GM19351 (cell line): ENCODE data around the gene HOXC10.

Experiments used
- ATAC-seq: cut with Tn5 transposase; IDR thresholded peaks from one replicate; pipeline ENCODE4 v1.9.1; 2021; ENCODE audit warnings: mild to moderate bottlenecking, moderate library complexity; ENCODE audit not compliant: unreplicated experiment

HOXC10 gene

DNA sequence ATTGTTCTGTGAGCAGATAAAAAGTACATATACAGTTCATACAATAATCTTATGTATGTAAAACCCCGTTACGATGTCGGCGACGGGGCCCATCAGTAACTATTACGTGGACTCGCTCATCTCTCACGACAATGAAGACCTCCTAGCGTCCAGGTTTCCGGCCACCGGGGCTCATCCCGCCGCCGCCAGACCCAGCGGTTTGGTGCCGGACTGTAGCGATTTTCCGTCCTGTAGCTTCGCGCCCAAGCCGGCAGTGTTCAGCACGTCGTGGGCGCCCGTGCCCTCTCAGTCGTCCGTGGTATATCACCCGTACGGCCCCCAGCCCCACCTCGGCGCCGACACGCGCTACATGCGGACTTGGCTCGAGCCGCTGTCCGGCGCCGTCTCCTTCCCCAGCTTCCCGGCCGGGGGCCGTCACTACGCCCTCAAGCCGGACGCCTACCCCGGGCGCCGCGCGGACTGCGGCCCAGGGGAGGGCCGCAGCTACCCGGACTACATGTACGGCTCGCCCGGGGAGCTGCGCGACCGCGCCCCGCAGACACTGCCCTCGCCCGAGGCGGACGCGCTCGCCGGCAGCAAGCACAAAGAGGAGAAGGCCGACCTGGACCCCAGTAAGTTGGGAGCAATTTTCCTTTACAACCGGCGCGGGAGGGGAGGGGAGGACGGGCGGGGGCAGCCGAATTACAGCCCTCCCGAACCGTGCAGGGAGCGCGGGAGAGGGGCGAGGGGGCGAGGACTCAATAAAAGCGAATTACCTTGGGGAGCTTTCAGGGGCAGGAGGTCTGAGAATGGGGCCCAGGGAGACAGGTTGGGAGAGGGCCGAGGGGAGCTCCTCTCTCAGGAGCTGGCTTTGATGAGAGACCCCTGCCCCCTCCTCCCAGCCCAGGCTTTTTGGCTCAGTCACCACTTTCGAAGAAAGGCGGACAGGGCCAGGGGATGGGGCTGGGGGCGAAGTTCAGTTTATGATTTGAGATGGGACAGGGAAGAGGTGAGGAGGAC, 15.5 kb downstream of the HOXC10 start, which contains the start of gene HOXC9:
HOXC9 (plus strand) TSS at position 46 of the 999 bp plus-strand sequence; CDS start at position 74, 28 bp downstream.
- no peak for ATAC-seq

DNA sequence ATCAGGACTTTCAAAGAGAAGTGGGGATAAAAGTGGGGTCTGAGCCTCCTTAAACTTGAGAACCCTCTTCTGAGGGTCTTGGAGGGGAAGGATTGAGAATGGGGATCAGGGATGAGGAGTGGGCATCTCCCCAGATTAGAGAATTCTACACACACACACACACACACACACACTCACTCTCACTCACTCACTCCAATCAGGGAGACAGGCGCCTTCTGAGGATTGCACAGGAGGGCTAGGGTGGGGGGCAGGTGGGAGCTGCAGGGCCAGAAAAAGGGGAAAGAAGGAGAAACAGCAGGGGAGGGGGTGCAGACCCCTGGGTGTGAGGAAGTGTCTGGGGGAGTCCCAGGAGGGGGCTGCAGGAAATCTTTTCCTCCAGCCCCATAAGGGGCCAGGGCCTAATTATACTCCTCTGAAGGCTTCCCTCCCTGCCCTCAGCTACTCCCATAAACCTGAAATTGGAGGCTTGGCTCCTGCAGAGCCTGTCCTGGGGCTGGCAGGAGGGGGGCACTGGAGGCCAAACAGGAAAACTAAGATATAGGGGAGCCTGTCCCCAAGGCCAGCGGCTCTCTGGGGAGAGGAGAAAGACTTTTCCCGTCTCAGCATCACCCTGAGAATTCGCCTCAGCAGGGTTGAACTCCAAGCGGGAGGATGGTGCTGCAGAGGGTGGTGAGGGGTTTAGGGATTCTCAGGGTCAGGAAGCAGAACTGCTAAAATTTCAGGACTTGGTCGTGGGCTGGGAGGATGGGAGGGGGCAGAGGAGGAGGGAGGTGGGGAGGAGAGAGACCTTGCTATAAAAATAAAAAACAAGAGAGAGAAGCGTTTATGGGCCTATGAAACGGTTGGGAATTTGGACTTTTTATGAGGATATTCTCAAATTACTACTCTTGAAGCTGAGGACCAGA, 16.6 kb downstream of the HOXC10 start:
- ATAC-seq = no peak

DNA sequence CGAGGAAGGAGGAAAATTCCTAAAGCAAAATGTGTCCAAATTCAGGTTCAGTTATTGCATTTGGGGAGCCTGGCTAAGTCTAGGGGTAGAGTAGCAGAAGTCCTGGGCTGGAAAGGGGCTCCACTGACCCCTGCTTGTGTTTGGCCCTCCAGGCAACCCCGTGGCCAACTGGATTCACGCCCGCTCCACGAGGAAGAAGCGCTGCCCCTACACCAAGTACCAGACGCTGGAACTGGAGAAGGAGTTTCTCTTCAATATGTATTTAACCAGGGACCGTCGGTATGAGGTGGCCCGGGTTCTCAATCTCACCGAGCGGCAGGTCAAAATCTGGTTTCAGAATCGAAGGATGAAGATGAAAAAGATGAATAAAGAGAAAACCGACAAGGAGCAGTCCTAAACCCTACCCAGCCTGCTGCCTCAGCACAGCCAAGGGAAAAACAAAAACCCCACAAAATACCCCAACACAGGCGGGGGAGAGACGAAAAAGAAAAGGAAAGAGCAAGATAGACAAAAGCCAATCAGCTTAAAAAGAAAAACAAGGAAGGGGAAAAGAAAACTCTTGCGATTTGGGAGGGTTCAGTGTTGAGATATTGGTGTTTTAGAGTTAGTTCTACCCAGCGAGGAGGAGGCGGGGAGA, 17.4 kb downstream of the HOXC10 start:
- no peak for ATAC-seq

DNA sequence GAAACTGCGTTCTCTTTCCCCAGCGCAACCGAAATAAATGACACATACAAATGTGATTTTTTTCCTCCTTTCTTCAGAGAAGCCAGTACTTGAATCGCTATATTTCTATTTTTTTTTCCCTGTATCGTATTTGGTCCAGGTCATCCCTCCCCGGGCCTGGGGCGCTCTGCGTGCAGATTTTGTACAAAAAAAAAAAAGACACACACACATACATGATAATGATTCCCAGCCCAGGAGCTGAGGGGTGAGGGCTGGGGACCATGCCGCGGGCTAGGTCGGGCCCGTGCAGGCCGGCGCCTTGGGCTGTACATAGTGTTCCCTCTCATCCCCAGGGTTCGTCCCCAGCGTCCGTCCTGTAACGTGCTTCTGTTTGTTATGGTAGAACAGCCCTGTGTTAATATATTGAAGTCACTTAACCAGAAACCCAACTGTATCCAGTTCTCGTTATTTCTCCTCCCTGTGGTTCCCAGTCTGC, 18.0 kb downstream of the HOXC10 start:
- no peak for ATAC-seq

DNA sequence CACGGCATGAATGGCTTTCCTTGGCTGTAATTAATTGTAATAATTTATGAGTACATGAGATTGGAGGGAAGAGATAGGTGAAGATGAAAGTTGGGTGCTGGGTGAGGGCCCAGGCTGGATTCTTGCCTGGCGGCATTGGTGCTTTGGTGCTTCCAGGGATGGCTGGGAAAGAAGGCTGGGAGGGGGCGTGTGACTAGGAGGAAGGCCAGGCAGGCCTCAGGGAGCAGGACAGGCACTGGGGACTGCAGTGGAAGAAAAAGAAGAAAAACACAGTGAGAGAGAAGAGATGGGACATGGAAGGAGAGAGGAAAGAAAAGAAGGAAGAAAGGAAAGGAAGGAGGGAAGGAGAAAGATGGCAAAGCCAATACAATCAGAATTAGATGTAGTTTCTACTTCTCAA, 18.7 kb downstream of the HOXC10 start:
- ATAC-seq = no peak

DNA sequence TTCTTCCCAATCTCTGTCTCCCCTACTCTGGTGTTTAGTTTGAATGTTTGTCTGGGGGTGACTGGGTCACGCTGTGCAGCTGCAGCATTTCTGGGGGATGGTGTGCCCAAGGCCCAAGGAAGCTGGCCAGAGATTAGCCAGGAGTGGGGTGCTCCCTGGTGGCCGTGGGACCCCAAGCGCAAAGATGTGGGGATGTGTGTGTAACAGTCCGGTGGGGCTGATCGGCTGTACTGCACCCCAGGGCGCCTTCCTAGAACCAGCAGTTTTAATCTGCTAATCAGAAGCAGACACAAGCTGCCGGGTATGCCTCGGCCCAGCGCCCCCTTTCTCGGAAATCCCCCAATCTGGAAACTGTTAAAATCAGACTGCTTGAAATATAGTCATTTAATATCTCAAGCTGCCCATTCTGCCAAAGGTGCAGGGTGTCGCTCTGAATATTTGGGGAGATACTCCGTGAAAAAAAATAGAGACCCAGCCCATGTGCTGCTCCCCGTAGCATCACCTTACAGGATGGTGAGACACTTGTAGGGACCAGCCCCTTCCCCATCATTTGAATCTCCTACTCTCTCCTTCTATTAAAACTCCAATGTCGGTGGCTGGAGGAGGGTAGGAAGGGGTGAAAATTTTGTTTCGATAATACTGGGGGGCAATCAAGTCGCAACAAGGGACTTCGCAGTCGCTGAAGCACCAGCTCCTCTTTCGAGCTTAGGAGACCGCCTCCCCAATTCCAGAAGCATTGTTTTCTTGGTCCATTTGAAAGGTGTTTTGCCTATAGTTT, 19.3 kb downstream of the HOXC10 start:
- no peak for ATAC-seq

DNA sequence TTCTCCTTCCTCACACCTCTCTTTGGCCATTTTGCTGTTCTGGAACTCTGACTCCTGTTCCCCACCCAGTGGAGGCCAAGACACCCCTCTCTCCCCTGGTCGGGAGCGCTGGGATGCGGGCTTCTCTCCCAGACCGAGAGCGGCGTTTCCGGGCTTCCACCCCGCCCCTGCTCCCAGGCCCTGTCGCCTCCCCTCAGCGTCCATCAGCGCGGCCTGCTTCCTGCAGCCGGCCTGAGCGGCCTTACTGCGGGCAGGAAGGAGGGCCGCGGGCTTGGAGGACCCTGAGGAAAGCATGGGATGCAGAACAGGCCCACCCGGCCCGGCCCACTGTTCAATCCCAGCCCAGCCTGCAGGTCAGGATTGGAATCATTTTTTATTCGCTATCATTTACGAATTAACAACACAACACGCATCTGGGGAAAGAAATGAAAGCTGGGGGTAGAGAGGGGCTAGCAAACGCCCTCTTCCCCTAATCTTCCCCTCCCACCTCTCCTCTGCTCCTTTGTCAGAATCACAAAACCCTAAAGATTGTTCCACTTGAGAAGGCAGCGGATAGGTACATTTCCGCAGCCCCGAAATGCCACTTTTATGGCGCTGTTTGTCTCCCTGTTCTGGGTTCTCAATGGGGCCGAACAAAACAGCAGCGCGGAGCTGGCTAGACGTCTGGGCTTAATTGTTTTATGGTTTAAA, 20.0 kb downstream of the HOXC10 start:
- no peak for ATAC-seq

DNA sequence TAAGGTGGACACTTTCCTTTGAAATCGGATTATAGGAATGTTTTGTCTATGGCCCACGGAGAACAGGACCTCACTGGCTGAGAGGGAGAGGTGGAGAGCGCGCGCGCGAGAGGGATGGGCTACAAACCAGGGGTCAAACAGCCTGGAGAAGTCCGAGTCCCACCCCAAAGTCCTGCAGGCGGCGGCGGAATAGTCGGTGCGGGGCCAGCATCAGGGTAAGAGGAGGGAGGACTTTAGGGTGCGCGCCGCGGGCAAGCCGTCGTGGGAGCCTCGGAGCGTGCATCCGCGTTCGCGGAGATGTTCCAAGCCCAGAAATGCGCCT, 20.5 kb downstream of the HOXC10 start:
- no peak for ATAC-seq

DNA sequence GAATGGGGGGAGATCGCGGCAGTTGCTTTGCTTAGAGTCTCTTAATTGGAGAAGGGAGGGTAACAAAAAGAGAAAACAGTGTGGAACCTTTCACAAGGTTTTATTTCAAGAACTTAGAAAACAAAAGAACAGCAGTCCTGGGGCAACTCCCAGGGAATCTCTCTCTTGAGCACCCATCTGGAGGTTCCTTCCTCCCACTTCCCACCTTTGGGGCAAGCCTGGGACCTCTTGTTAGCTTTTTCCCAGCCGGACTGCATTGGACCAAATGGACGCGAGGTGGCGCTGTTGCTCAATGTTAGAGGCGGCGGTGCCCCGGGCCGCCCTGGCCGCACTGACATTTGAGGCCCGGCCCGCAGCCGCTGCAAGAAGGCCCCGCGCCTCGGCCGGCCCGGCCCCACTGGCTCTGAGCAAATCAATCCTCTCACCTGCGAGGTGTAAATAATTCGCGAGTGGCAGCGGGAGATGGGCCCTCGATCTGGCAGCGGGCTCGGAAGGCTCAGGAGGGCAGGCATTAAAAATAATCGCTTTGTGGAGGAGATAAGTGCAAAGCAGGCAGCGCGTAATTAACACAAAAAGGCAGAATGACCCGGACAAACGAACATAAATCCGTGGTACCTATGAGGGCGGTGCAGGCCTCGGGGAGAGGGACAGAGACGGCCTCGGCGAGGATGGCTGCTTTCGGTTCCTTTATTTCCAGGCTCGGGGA, 21.1 kb downstream of the HOXC10 start:
- peak; percentile 73 for ATAC-seq

DNA sequence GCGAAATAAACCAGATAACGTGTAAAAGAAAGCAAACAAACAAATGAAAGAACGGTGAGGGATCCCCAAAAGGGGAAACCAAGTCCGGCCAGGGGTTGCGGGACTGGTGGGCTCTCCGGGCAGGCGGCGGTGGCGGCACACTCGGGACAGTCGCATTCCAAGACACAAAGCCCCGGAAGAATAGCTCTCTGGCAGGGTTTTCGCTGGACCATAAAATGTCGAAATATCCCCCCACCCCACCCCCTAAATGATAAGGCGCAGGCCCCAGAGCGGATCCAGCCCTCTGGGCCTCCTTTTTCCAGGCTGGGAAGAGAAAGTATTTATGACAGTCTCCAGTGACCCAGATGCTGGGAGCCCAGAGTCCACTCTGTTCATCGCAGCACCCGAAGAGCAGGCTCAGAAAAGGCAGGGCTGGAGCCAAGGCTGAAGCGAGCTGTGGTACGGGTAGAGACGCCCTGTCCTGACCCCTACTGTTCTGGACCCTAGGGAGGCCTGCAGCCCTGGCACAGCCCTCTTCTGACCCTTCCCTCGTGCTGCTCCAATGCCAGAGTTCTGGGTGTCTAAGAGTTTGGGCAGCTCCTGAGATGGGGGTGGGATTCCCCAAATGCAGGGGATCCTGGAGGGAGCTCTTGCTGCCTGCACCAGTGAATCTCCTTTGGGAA, 21.7 kb downstream of the HOXC10 start:
- no peak for ATAC-seq

DNA sequence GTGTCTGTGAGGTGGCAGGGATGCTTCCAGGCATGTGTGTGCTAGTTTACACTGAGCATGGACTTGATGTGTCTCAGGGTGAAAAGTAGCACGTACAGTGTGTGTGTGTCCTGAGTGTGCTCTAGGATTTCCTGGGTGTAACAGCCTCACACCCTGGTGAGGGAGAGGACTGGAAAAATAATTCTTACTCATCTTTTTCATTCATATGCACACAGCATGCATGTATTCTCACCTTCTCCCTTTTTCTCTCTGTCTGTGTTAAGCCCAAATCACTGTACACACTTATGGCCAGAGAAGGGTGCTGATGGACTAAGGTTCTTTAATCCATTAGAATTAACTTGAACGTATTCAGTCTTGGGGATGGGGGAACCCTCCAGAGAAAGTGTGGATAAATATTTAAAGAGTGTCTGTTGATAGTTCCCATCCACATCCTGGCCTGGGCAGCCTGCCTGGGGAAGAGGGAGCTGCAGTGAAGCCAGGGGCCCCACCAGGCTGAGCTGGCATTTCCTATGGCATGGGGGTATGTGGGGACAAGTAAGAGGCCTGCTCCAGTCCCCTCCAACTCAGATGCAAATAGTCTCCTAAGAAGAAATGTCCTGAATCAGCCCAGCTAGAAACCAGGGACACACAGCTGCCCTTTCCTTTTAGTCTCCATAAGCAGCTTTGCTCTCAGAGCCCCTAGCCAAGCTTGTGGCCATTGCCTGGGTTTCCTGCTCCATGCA, 22.8 kb downstream of the HOXC10 start:
- ATAC-seq = no peak

DNA sequence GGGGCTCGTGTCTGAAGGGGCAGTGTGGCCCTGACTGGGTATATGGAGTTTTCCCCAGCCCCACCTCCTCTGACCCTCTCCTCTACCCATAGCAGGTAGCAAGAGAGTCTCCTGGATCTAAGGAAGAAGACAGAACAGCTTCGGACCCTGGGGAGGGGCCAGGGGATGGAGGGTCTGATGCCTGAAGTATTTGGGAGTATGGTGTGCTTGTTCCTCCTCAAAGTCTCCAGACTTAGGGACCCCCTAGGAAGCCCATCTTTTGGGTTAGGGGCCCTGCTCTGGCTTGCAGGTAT, 23.3 kb downstream of the HOXC10 start:
- no peak for ATAC-seq

DNA sequence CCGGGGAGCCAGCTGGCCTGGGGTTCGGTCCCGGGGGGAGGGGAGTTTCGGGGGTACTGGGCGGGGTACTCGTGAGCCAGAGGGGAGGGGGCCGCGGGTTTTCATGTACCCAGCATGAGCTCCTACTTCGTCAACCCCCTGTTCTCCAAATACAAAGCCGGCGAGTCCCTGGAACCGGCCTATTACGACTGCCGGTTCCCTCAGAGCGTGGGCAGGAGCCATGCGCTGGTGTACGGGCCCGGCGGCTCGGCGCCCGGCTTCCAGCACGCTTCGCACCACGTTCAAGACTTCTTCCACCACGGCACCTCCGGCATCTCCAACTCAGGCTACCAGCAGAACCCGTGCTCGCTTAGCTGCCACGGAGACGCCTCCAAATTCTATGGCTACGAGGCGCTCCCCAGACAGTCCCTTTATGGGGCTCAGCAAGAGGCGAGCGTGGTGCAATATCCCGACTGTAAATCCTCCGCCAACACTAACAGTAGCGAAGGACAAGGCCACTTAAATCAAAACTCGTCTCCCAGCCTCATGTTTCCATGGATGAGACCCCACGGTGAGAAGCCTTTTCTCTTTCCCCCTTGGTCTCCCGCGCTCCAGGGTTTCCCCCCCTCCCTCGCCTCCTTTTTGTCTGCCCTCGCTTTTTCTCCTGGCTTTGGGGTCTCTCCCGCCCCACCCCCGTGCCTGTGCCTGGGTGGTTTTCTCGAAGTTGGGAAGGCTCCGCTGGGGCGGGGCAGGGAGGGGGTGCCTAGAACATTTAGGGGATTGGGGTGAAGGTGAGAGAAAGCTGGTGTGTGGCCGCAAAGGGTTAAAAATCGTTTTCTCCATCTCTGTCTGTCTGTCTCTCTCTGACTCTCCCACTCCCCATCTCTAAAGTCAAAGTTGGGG, 24.5 kb downstream of the HOXC10 start:
- no peak for ATAC-seq

DNA sequence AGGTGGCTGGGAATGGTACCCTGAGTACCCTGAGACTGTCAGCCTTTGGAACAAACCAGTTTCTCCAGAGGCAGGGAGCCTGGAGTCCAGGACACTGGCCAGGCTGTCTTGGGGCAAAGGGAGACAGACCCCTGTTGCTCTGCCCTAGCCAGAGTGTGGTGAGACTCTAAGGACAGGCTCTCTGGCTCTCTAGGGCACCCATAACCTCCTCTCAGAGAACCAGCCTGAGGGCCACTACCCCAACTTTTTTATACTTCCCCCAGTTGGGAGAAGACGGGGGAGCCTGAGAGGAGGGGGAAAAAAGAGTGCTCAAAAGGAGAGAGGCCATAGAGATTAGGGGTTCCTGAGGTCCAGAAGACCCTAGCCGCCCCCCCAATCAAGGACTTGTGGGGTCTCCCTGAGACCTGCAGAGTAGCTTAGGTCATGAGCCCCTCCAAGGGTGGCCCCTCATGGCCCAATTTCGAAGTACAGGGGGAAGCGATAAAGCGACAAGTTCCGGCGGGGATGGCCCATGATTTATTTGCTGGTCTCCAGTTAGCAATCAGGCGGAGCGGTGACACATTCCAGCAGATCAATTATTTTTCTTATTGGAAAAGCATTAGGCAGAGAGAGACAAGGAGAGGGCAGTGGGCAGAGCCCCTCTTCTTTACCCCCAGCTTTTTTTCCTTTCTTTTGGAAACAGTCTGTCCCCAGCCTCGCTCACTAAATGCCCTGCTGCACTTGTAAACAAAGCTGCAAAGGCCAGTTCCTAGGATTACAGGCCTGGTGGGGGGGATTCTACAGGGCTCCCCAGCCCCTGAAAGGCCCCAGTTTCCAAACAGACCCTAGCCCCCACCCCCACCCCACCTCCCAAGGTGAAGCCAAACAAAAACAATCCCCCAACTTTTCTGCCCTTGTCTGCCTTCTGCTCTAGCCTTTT, 25.4 kb downstream of the HOXC10 start:
- no peak for ATAC-seq

DNA sequence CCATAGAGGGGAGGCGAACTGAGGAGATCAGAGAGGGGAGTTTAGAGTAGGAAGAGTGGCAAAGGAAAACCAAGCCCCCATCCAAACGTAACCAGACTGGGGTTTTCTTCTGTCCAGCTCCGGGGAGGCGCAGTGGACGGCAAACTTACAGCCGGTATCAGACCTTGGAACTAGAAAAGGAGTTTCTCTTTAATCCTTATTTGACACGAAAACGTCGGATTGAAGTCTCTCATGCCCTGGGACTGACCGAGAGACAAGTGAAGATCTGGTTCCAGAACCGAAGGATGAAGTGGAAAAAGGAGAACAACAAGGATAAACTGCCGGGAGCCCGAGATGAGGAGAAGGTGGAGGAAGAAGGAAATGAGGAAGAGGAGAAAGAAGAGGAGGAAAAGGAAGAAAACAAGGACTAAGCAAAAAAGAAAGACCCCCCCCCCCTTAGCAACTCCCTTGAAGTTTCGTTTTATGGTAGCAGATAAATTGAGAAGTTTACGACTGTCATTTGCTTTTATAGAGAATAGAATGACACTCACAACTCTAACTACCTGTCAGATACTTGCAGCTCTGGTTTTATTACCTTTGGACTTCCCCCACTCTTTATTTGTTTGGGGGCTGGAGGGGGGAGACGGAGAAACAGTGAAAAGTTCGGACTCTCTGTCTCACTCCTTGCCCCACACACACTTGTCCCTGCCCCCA, 26.2 kb downstream of the HOXC10 start:
- ATAC-seq = no peak
